ACC112 (cell line): ENCODE results near the gene PAQR5.

Source experiments
- H2AFZ ChIP-seq: fragments of 200-600 bp; sonication (generic); one replicate; pipeline ENCODE4 v1.6.0; 2017; ENCODE audit warnings: antibody characterized with exemption, low read length; ENCODE audit not compliant: unreplicated experiment
- H3K27ac ChIP-seq: fragments of 200-600 bp; sonication (generic); 2 replicates; pipeline ENCODE4 v1.5.1; 2014; ENCODE audit warnings: low read depth, mild to moderate bottlenecking, antibody characterized with exemption, low read length, moderate library complexity
- H3K27me3 ChIP-seq: fragments of 200-600 bp; sonication (generic); 2 replicates; pipeline ENCODE4 v1.6.1; 2014; ENCODE audit warnings: mild to moderate bottlenecking, antibody characterized with exemption, low read length, moderate library complexity, mixed read lengths; ENCODE audit not compliant: insufficient read depth
- H3K36me3 ChIP-seq: fragments of 200-600 bp; sonication (generic); 2 replicates; pipeline ENCODE4 v1.6.1; 2016; ENCODE audit warnings: mild to moderate bottlenecking, antibody characterized with exemption, low read length, moderate library complexity, mixed read lengths; ENCODE audit not compliant: insufficient read depth
- H3K4me1 ChIP-seq: fragments of 200-600 bp; sonication (generic); one replicate; pipeline ENCODE4 v1.6.1; 2016; ENCODE audit warnings: low read length, mixed read lengths; ENCODE audit not compliant: insufficient read depth, unreplicated experiment, control insufficient read depth
- H3K4me3 ChIP-seq: fragments of 200-600 bp; sonication (generic); 2 replicates; pipeline ENCODE4 v1.5.1; 2014; ENCODE audit warnings: mild to moderate bottlenecking, low read depth, low read length
- H3K79me2 ChIP-seq: fragments of 200-600 bp; sonication (generic); one replicate; pipeline ENCODE4 v1.6.0; 2016; ENCODE audit warnings: low read length; ENCODE audit not compliant: control insufficient read depth, unreplicated experiment, insufficient read depth

Gene PAQR5

GRCh38 chr15:69316291-69316690 lies 17.6 kb downstream of the PAQR5 start:
- no peak overlapping the region for H3K27ac ChIP-seq
- no peak overlapping the region for H3K4me3 ChIP-seq
- no peaks in the 10 kb centered on the region for H3K36me3 ChIP-seq
- no peak overlapping the region for H2AFZ ChIP-seq
- H3K27me3 ChIP-seq: no peaks in the 10 kb centered on the region
- peaks cover 7% of the 10 kb centered on the region for H3K4me1 ChIP-seq
- H3K79me2 ChIP-seq: no peaks in the 10 kb centered on the region

- H3K4me1 ChIP-seq: no peaks in the 10 kb centered on the region
- H3K79me2 ChIP-seq: no peaks in the 10 kb centered on the region
- no peaks in the 10 kb centered on the region for H3K36me3 ChIP-seq
- no peak overlapping the region for H3K27ac ChIP-seq
- H3K4me3 ChIP-seq: no peak overlapping the region
- no peaks in the 10 kb centered on the region for H3K27me3 ChIP-seq
- H2AFZ ChIP-seq: no peak overlapping the region
Measured at GRCh38 chr15:69317392-69317841, 18.7 kb downstream of the PAQR5 start.

- H3K36me3 ChIP-seq: no peaks in the 10 kb centered on the region
- no peaks in the 10 kb centered on the region for H3K79me2 ChIP-seq
- no peak overlapping the region for H3K27ac ChIP-seq
- no peaks in the 10 kb centered on the region for H3K27me3 ChIP-seq
- H2AFZ ChIP-seq: no peak overlapping the region
- no peaks in the 10 kb centered on the region for H3K4me1 ChIP-seq
- no peak overlapping the region for H3K4me3 ChIP-seq
Measured at GRCh38 chr15:69318033-69318432, 19.3 kb downstream of the PAQR5 start.

- no peak overlapping the region for H3K4me3 ChIP-seq
- H3K27me3 ChIP-seq: no peaks in the 10 kb centered on the region
- no peaks in the 10 kb centered on the region for H3K36me3 ChIP-seq
- H3K4me1 ChIP-seq: no peaks in the 10 kb centered on the region
- H3K27ac ChIP-seq: no peak overlapping the region
- H2AFZ ChIP-seq: no peak overlapping the region
- H3K79me2 ChIP-seq: no peaks in the 10 kb centered on the region
Measured at GRCh38 chr15:69319384-69320375, 21.0 kb downstream of the PAQR5 start.

GRCh38 chr15:69320977-69321554 lies 22.4 kb downstream of the PAQR5 start:
- no peaks in the 10 kb centered on the region for H3K36me3 ChIP-seq
- H3K4me3 ChIP-seq: no peak overlapping the region
- no peaks in the 10 kb centered on the region for H3K79me2 ChIP-seq
- H3K27ac ChIP-seq: no peak overlapping the region
- no peaks in the 10 kb centered on the region for H3K27me3 ChIP-seq
- no peaks in the 10 kb centered on the region for H3K4me1 ChIP-seq
- no peak overlapping the region for H2AFZ ChIP-seq

- H2AFZ ChIP-seq: no peak overlapping the region
- no peak overlapping the region for H3K27ac ChIP-seq
- H3K4me1 ChIP-seq: no peaks in the 10 kb centered on the region
- H3K79me2 ChIP-seq: no peaks in the 10 kb centered on the region
- no peaks in the 10 kb centered on the region for H3K27me3 ChIP-seq
- no peaks in the 10 kb centered on the region for H3K36me3 ChIP-seq
- no peak overlapping the region for H3K4me3 ChIP-seq
Measured at GRCh38 chr15:69323893-69324430, 25.2 kb downstream of the PAQR5 start.

GRCh38 chr15:69324565-69324964 lies 25.9 kb downstream of the PAQR5 start:
- Histone ChIP-seq H2AFZ (no peak overlapping the region), H3K27ac (no peak overlapping the region), H3K36me3 (no peaks in the 10 kb centered on the region), H3K27me3 (no peaks in the 10 kb centered on the region), H3K79me2 (no peaks in the 10 kb centered on the region), H3K4me3 (no peak overlapping the region), H3K4me1 (no peaks in the 10 kb centered on the region)

GRCh38 chr15:69325456-69325971 lies 26.8 kb downstream of the PAQR5 start:
- H3K4me3 ChIP-seq: no peak overlapping the region
- no peaks in the 10 kb centered on the region for H3K27me3 ChIP-seq
- no peak overlapping the region for H2AFZ ChIP-seq
- no peaks in the 10 kb centered on the region for H3K79me2 ChIP-seq
- no peaks in the 10 kb centered on the region for H3K36me3 ChIP-seq
- no peaks in the 10 kb centered on the region for H3K4me1 ChIP-seq
- H3K27ac ChIP-seq: no peak overlapping the region

GRCh38 chr15:69328080-69328479 lies 29.4 kb downstream of the PAQR5 start:
- no peaks in the 10 kb centered on the region for H3K36me3 ChIP-seq
- no peaks in the 10 kb centered on the region for H3K79me2 ChIP-seq
- no peaks in the 10 kb centered on the region for H3K4me1 ChIP-seq
- no peak overlapping the region for H2AFZ ChIP-seq
- H3K27me3 ChIP-seq: no peaks in the 10 kb centered on the region
- H3K27ac ChIP-seq: no peak overlapping the region
- no peak overlapping the region for H3K4me3 ChIP-seq

GRCh38 chr15:69328739-69329138 lies 30.0 kb downstream of the PAQR5 start:
- H3K4me3 ChIP-seq: no peak overlapping the region
- no peak overlapping the region for H2AFZ ChIP-seq
- H3K4me1 ChIP-seq: no peaks in the 10 kb centered on the region
- no peak overlapping the region for H3K27ac ChIP-seq
- no peaks in the 10 kb centered on the region for H3K79me2 ChIP-seq
- no peaks in the 10 kb centered on the region for H3K27me3 ChIP-seq
- H3K36me3 ChIP-seq: no peaks in the 10 kb centered on the region
